Stimulated activated CD8-positive, alpha-beta memory T cell treated with anti-CD3 and anti-CD28 coated beads, Interleukin-15, amount 100 ng/mL, for 24 hours (primary cell): Measurements from ENCODE around the gene SLC25A15.
"Not testable (repeated sequence)": the region's sequence is repeated elsewhere in the genome, so short reads cannot be mapped to it uniquely, and the experiment has no call there.

ENCODE experiments used
- DNase-seq: peaks from one replicate; pipeline ENCODE4 v3.0.0-alpha.2; 2020; ENCODE audit warnings: low read depth

SLC25A15 gene

DNA sequence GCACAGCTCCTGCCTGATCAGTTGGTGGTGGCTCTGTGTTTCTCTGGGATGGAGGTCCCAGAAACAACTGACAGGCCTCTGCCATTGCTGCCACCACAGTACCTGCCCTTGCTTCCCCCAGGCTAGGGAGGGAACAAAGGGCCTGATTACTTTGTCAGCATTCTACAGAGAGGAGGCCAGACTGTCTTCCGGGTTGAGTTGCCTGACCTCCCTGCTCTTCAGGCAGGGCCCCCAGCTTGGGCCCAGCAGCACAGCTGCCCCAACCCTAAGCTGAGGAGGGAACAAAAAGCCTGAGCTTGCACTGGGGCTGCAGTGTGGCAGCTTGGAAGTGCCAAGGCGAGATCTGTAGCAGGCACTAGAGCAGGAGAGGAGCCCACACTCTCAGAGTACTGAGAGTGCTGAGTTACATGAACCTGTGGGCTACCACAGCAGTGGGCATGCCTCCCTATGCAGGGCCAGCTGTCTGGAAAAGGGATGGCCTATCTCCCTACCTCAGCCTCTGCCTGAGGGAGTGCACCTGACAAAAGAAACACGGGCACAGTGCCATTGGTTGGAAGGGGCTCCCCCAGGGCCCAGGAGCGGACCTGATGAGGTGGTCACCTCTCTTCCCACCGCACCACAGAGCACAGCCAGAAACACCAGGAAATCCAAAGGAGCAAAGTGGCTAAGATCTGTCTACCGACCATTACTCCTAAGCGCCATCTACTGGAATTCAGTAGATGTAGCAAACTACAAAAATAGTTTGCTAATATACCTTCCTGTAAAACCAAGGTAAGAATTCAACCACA, 24.4 kb downstream of the SLC25A15 start:
- DNase-seq = no peak

DNA sequence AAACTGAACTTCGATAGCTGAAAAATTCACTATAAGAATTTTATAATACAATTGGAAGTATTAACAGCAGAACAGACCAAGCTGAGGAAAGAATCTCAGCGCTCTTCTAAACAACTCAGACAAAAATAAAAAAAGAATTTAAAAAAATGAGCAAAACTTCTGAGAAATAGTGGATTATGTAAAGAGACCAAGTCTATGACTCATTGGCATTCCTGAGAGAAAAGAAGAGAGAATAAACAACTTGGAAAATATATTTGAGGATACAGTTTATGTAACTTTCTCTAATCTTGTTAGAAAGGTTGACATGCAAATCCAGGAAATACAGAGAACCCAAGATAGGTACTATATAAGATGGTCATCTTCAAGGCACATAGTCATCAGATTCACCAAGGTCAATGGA, 25.4 kb downstream of the SLC25A15 start:
- no peak for DNase-seq

DNA sequence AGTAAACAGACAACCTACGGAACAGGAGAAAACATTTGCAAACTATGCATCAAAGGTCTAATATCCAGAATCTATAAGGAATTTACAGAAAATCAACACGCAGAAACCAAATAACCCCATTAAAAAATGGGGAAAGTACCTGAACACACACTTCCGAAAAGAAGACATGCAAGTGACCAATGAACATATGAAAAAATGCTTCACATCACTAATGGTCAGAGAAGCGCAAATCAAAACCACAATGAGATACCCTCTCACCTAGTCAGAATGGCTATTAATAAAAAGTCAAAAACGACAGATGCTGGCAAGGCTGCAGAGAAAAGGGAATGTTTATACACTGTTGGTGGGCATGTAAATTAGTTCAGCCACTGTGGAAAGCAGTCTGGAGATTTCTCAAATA, 29.5 kb downstream of the SLC25A15 start:
- DNase-seq = no peak

DNA sequence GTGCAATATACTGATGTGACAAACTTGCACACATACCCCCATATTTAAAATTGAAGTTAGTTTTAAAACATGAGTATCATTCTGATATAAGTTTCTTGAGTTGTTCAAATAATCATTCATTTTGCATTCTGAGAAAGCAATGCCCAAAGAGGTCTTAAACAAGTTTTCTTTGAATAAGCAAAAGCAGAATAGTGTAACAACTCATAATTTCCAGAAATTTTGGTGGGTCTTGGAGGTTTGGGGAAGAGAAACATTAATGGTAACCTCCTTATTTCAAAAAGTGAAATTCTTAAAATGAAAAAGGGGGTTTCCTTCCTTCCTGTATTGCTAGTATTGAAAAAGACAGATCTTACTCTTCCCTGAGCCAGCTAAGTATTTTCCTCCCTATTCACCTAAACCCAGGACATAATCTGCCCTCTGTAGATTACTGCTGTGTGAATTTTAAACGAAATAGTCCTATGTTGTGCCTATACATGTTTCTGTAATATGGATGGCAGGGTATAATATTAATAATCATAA, 30.4 kb downstream of the SLC25A15 start:
- no peak for DNase-seq

DNA sequence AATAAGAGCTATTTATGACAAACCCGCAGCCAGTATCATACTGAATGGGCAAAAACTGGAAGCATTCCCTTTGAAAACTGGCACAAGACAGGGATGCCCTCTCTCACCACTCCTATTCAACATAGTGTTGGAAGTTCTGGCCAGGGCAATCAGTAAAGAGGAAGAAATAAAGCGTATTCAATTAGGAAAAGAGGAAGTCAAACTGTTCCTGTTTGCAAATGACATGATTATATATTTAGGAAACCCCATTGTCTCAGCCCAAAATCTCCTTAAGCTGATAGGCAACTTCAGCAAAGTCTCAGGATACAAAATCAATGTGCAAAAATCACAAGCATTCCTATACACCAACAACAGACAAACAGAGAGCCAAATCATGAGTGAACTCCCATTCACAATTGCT, 50.3 kb downstream of the SLC25A15 start:
- not testable (repeated sequence) for DNase-seq

DNA sequence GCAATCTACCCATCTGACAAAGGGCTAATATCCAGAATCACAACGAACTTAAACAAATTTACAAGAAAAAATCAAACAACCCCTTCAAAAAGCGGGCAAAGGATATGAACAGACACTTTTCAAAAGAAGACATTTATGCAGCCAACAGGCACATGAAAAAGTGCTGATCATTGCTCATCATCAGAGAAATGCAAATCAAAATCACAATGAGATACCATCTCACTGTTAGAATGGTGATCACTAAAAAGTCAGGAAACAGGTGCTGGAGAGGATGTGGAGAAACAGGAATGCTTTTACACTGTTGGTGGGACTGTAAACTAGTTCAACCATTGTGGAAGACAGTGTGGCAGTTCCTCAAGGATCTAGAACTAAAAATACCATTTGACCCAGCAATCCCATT, 51.5 kb downstream of the SLC25A15 start:
- not testable (repeated sequence) for DNase-seq
